Gastrocnemius medialis (tissue), 4 donors: ENCODE results near the gene SLC1A7. TPM values are rescaled to one million over a fixed set of nuclear protein-coding genes. Genes with fewer than 3 reads are reported as not detected.

ENCODE experiments used
- ATAC-seq, 2 donors: fragments of 150-250 bp; one replicate each; pipeline ENCODE4 v1.9.1; 2016
- DNase-seq, 2 donors: peaks; one replicate each; pipeline ENCODE4 v3.0.0-alpha.2; 2019
- H3K27ac ChIP-seq, 4 donors: fragments of 200-600 bp; sonication (generic); 1 replicate in 1 of 4; 2 replicates in 3 of 4; pipeline ENCODE4 v1.5.1; 2016 to 2018; ENCODE audit warnings: mild to moderate bottlenecking in 2 of 4, moderate library complexity in 1 of 4
- H3K27me3 ChIP-seq, 3 donors: fragments of 200-600 bp; sonication (generic) in 2 of 3; 1 replicate in 1 of 3; 2 replicates in 2 of 3; pipeline versions ENCODE4 v1.5.1 to v1.6.0; 2016 to 2019; ENCODE audit warnings: mild to moderate bottlenecking in 1 of 3, moderate library complexity in 1 of 3
- H3K36me3 ChIP-seq, 2 donors: fragments of 200-600 bp; sonication (generic) in 1 of 2; one replicate each; pipeline ENCODE4 v1.5.1; 2017 to 2018
- H3K4me1 ChIP-seq, 2 donors: fragments of 200-600 bp; sonication (generic) in 1 of 2; one replicate each; pipeline ENCODE4 v1.5.1; 2016 to 2017; ENCODE audit warnings: mild to moderate bottlenecking in 2 of 2
- H3K4me3 ChIP-seq, 4 donors: fragments of 200-600 bp; sonication (generic) in 3 of 4; 1 replicate in 1 of 4; 2 replicates in 3 of 4; pipeline ENCODE4 v1.5.1; 2016 to 2019; ENCODE audit warnings: mild to moderate bottlenecking in 2 of 4
- H3K9me3 ChIP-seq, 3 donors: fragments of 200-600 bp; sonication (generic) in 2 of 3; 1 replicate in 1 of 3; 2 replicates in 2 of 3; pipeline ENCODE4 v1.5.1; 2016 to 2019
- POLR2A ChIP-seq, 2 donors: fragments of 450-650 bp; IDR thresholded peaks; one replicate each; pipeline ENCODE4 v1.6.1; 2017; ENCODE audit warnings: antibody characterized with exemption in 2 of 2, mild to moderate bottlenecking in 2 of 2, moderate library complexity in 2 of 2
- in situ Hi-C, 4 donors: fragments of 200-750 bp; cut with MboI; loops; one replicate each; pipeline versions ENCODE4 v1.15.0 to v1.8.0; 2017; ENCODE audit warnings: low sequenced_read_pairs in 4 of 4
- intact Hi-C: fragments of 100-400 bp; cut with DNase I; formaldehyde crosslinking; loops from one replicate; pipeline ENCODE4 v1.15.1; 2023; ENCODE audit warnings: low total_unique reads
- total RNA-seq, 4 donors: library from RNA; depleted of rRNA; stranded (reverse); fragments of >200 nt; gene quantifications; one replicate each; pipeline versions ENCODE4 v1.1.0 to v1.2.3, GENCODE V29; 2016
- TF ChIP-seq, protein P1 (sequence below), 5 experiments: fragments of 450-650 bp in 3 of 5; fragments of 200-600 bp in 2 of 5; sonication (generic) in 2 of 5; IDR thresholded peaks in 4 of 5; conservative IDR thresholded peaks in 1 of 5; 1 replicate in 4 of 5; 2 replicates in 1 of 5; pipeline ENCODE4 v1.5.1; 2016 to 2019; ENCODE audit warnings: antibody characterized with exemption in 5 of 5, mild to moderate bottlenecking in 3 of 5, moderate library complexity in 3 of 5

The SLC1A7 gene
- total RNA-seq, 4 donors from 2014 or later, result 0.24 to 1.1 (median 0.25) TPM; not detected in 1

DNA sequence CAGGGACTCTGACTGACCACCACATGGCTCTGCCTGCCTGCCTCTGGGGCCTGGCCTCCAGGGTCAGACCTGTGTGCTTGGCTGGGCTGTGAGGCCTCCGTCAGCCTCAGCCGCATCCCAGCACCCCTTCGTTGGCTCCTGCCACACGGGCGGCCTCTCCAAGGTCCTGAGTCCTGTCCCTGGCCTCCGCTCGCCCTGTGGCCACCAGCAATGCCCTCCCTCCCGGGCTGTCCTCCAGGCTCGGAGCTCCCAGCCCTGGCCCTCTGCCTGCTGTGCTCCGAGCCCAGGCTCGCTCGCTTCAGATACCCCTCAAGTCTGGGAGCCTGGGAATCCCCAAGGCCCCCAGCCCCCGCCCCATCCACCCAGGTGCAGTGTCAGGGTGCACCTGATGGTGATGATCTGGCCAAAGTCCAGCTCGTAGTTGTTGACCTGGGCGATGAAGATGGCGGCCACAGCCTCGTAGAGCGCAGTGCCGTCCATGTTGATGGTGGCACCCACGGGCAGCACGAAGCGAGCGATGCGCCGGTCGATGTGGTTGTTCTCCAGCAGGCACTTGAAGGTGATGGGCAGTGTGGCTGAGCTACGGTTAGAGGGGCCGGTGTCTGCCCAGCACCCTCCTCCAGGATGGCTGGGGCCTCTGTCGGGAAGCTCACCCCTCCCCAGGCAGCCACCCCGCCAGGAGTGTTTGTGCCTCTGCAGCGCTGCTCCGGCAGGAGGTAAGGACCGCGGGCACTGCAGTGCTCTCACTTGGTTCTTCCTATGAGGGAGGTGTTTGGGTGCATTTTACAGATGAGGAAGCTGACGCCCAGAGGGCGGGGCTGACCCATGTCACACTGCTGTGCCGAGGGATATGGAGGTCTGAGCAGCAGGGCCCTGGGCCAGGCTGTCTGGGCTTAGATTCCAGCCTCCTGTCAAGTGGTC, 52.0 kb downstream of the SLC1A7 start:
- intact Hi-C loops, result loop anchor here (2.0 kb wide), 1 partner anchor 62 kb away; no protein-coding TSS in a partner anchor
- DNase-seq, result peak in 1 of 2 donors; percentile 31
- in situ Hi-C loops, result no loop called here
- ATAC-seq, result no peak
- no peaks in the 10 kb centered on the region for H3K27me3 ChIP-seq
- H3K27ac ChIP-seq, result peak overlapping the region in 1 of 4 donors; percentile 13
- no peaks in the 10 kb centered on the region for H3K36me3 ChIP-seq
- H3K4me1 ChIP-seq, result no peaks in the 10 kb centered on the region
- TF ChIP-seq POLR2A (IDR thresholded peaks at IDR 0.05), result no peak
- TF ChIP-seq, protein P1, sequence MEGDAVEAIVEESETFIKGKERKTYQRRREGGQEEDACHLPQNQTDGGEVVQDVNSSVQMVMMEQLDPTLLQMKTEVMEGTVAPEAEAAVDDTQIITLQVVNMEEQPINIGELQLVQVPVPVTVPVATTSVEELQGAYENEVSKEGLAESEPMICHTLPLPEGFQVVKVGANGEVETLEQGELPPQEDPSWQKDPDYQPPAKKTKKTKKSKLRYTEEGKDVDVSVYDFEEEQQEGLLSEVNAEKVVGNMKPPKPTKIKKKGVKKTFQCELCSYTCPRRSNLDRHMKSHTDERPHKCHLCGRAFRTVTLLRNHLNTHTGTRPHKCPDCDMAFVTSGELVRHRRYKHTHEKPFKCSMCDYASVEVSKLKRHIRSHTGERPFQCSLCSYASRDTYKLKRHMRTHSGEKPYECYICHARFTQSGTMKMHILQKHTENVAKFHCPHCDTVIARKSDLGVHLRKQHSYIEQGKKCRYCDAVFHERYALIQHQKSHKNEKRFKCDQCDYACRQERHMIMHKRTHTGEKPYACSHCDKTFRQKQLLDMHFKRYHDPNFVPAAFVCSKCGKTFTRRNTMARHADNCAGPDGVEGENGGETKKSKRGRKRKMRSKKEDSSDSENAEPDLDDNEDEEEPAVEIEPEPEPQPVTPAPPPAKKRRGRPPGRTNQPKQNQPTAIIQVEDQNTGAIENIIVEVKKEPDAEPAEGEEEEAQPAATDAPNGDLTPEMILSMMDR (IDR thresholded peaks at IDR 0.05 in 4 of 5, conservative IDR thresholded peaks at IDR 0.05 in 1 of 5), result no peak
- no peak overlapping the region for H3K4me3 ChIP-seq
- H3K9me3 ChIP-seq, result no peaks in the 10 kb centered on the region

DNA sequence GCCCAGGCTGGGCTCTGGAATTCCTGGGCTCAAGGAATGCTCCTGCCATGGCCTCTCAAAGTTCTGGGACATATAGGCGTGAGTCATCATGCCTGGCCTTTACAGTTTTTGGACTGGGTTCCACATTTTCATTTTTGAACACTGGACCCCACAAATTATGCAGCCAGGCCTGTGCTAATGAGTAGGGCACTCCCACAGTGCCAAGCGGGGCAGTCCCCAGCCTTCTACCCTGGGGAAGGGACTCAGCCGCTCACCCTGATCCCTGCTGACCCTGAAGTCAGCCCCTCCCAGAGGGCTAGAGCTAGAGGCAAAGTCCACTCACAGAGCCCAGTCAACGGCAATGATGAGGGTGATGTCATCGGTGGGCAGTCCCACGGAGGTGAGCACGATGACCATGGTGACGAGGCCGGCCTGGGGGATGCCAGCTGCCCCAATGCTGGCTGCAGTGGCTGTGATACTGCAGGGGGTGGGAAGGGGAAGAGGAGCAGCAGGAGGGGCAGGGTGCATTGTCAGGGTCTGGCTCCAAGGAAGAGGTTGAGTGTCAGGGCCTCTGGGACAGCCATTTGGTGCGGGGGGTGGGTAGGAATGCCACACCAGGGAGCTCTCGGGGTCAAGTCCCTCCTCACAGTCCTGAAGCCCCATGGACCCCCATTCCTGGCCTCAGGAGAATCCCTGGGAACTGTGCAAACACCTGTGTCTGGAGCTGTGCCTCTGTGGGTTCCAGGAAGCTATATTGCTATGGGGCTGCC, 52.8 kb downstream of the SLC1A7 start:
- TF ChIP-seq POLR2A (IDR thresholded peaks at IDR 0.05), result no peak
- TF ChIP-seq, protein P1 (IDR thresholded peaks at IDR 0.05 in 4 of 5, conservative IDR thresholded peaks at IDR 0.05 in 1 of 5), result no peak
- Histone ChIP-seq H3K36me3 (no peaks in the 10 kb centered on the region), H3K27me3 (no peaks in the 10 kb centered on the region), H3K4me1 (no peaks in the 10 kb centered on the region), H3K4me3 (no peak overlapping the region), H3K9me3 (no peaks in the 10 kb centered on the region), H3K27ac (no peak overlapping the region)
- ATAC-seq (no peak), DNase-seq (no peak)
- intact Hi-C loops (loop anchor here (2.0 kb wide), 1 partner anchor 61 kb away; no protein-coding TSS in a partner anchor), in situ Hi-C loops (no loop called here)

DNA sequence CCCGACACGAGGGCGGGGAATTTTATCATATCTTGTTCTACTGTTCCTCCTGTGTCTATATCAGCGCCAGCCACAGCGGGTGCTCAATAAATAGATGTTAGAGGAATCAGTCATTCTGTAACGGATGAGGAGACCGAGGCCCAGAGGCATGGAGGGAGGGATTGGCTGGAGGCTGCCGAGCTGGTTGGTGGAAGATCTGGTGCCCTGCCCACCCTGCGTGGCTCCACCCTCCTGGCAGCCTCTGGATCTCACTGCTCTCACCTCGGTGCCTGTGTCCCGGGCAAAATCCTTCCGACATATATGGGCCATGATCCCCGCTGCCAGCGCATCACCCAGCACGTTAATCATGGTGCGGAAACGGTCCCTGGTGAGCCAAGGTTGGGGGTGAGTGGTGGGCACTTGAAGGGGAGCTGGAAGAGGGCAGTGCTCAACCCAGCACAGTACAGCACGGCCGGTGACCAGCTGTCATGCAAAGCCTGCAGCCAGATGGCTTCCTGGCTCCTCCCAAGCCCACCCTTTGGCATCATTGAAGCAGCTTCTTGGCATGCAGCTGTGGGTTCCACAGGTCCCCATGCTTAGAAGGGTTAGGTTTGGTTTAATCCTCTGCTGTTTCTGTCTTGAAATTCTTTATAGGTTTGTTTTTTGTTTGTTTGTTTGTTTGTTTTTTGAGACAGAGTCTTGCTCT, 53.7 kb downstream of the SLC1A7 start:
- no peak for TF ChIP-seq POLR2A (IDR thresholded peaks at IDR 0.05)
- TF ChIP-seq, protein P1 (IDR thresholded peaks at IDR 0.05 in 4 of 5, conservative IDR thresholded peaks at IDR 0.05 in 1 of 5), result no peak
- Histone ChIP-seq H3K27me3 (no peaks in the 10 kb centered on the region), H3K36me3 (no peaks in the 10 kb centered on the region), H3K9me3 (no peaks in the 10 kb centered on the region), H3K4me3 (no peak overlapping the region), H3K27ac (no peak overlapping the region), H3K4me1 (no peaks in the 10 kb centered on the region)
- no peak for ATAC-seq
- in situ Hi-C loops, result no loop called here
- DNase-seq, result no peak
- intact Hi-C loops, result no loop called here

DNA sequence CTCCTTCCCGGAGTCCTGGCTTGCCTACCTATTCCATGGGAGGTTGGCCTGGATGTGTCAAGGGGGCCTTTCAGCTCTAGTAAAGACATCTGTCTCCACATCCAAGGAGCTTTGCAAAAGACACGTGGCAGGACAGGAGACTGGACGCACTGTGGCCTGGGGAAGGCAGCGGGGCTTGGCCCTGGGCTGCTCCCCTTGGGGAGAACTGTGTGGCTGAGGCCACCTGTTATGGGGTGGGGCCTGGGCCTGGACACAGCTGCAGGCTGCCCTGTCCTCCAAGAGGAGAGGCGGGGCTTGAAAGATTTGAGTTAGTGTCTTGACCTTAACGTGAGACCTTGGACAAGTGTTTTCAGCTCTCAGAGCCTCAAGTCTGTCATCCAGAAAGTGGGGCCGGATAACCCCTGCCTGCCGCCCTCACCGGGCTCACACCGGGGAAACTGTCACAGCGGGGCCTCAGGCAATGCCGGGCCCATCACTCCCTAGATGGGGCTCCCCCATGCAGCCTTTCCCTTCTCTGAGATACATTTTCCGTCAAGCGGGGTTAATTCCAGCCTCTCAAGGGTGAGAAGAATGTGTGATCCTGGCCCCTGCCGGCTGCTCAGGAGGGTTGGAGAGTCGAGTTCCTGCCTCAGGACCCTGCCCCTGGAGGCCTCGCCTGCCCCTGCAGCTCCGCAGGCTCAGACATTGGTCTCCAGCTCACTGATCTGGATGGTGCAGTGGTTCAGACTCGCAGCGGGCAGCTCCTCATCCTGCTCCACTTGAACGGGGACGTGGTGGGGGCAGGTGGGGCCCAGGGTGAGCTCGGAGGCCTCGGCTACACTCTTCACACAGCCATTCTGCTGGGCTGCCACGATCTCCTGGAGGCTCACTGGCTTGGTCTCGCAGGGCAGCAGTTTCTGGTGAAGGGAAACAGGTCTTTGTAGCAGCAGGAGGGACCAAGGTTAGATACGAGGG, 54.8 kb downstream of the SLC1A7 start:
- no peak overlapping the region for H3K4me3 ChIP-seq
- DNase-seq (peak in 1 of 2 donors; percentile 38), ATAC-seq (no peak)
- in situ Hi-C loops (no loop called here), intact Hi-C loops (no loop called here)
- H3K4me1 ChIP-seq, result no peaks in the 10 kb centered on the region
- no peaks in the 10 kb centered on the region for H3K9me3 ChIP-seq
- no peak overlapping the region for H3K27ac ChIP-seq
- TF ChIP-seq, protein P1 (IDR thresholded peaks at IDR 0.05 in 4 of 5, conservative IDR thresholded peaks at IDR 0.05 in 1 of 5), result no peak
- no peak for TF ChIP-seq POLR2A (IDR thresholded peaks at IDR 0.05)
- H3K36me3 ChIP-seq, result no peaks in the 10 kb centered on the region
- H3K27me3 ChIP-seq, result no peaks in the 10 kb centered on the region
